Kidney epithelial cell (primary cell): ENCODE data around the gene POLN. TPM values are rescaled to one million over a fixed set of nuclear protein-coding genes. Genes with fewer than 3 reads are reported as not detected.
A peak's percentile ranks its signal among the peaks of the same experiment; 100 is the strongest.

ENCODE experiments used
- DNase-seq: peaks from one replicate; pipeline ENCODE4 v3.0.0-alpha.2; 2010; ENCODE audit warnings: low read depth
- H3K27me3 ChIP-seq: 2 replicates; pipeline ENCODE4 v1.6.0; 2011; ENCODE audit warnings: low read length; ENCODE audit not compliant: control insufficient read depth, insufficient read depth
- H3K36me3 ChIP-seq: 2 replicates; pipeline ENCODE4 v1.5.1; 2011; ENCODE audit warnings: low read length; ENCODE audit not compliant: control insufficient read depth, insufficient read depth
- H3K4me3 ChIP-seq: 2 replicates; pipeline ENCODE4 v1.5.1; 2011; ENCODE audit warnings: low read depth, mild to moderate bottlenecking, control low read depth, low read length
- total RNA-seq: library from RNA; depleted of rRNA; stranded (reverse); fragments of >200 nt; gene quantifications from 2 replicates; pipeline ENCODE4 v1.2.3, GENCODE V29; 2015
- TF ChIP-seq, protein P1 (sequence below): IDR thresholded peaks from 2 replicates; pipeline ENCODE4 v1.5.1; 2011; ENCODE audit warnings: mild to moderate bottlenecking, moderate library complexity, low read length, control low read depth, inconsistent platforms; ENCODE audit not compliant: insufficient read depth, poor library complexity, severe bottlenecking

POLN gene
- total RNA-seq, 1 donor from 2014 or later = 0.38 TPM

DNA sequence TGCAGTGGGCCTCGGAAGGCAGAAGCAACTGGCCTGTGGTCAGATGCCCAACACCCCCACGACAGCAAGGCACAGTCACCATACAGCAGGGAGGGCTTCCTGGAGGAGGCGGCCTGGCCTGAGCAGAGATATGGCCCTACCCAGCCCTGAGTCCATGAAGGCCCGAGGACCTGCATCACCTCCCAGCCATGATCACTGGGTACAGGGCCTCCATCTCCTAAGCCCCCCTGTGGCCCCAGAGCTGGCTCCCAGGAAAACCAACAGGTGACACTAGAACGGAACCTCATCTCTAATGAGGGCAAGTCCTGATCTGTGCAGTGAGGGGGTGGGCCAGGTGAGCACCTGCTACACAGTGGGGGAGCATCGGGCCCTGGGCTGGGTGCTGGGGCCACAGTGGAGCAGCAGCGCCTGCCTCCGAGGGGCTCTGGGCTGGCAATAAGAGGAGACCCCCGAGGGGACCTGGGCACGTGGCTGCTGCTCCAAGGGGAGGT lies 46.2 kb upstream of the POLN start:
- Histone ChIP-seq H3K4me3 (no peak overlapping the region), H3K27me3 (peaks cover 9% of the 10 kb centered on the region), H3K36me3 (no peaks in the 10 kb centered on the region)
- TF ChIP-seq, protein P1, sequence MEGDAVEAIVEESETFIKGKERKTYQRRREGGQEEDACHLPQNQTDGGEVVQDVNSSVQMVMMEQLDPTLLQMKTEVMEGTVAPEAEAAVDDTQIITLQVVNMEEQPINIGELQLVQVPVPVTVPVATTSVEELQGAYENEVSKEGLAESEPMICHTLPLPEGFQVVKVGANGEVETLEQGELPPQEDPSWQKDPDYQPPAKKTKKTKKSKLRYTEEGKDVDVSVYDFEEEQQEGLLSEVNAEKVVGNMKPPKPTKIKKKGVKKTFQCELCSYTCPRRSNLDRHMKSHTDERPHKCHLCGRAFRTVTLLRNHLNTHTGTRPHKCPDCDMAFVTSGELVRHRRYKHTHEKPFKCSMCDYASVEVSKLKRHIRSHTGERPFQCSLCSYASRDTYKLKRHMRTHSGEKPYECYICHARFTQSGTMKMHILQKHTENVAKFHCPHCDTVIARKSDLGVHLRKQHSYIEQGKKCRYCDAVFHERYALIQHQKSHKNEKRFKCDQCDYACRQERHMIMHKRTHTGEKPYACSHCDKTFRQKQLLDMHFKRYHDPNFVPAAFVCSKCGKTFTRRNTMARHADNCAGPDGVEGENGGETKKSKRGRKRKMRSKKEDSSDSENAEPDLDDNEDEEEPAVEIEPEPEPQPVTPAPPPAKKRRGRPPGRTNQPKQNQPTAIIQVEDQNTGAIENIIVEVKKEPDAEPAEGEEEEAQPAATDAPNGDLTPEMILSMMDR = no peak
- no peak for DNase-seq

DNA sequence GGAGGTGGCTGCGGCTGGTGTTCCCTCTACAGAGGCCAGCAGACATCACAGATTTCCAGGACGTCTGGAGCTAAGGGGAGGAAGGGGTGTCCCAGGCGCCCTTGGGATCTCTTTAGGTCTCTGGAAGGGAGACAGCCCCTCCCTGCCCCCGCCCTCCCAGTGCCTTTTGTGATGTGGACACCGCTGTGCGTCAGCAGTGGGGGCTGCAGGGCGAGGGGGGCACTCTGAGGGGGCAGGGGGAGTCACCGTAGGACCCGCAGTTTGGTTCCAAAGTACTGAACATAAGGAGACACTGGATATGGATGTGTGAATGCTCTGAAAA lies 45.6 kb upstream of the POLN start:
- no peaks in the 10 kb centered on the region for H3K36me3 ChIP-seq
- no peak for DNase-seq
- peaks cover 9% of the 10 kb centered on the region for H3K27me3 ChIP-seq
- TF ChIP-seq, protein P1 = no peak
- no peak overlapping the region for H3K4me3 ChIP-seq

DNA sequence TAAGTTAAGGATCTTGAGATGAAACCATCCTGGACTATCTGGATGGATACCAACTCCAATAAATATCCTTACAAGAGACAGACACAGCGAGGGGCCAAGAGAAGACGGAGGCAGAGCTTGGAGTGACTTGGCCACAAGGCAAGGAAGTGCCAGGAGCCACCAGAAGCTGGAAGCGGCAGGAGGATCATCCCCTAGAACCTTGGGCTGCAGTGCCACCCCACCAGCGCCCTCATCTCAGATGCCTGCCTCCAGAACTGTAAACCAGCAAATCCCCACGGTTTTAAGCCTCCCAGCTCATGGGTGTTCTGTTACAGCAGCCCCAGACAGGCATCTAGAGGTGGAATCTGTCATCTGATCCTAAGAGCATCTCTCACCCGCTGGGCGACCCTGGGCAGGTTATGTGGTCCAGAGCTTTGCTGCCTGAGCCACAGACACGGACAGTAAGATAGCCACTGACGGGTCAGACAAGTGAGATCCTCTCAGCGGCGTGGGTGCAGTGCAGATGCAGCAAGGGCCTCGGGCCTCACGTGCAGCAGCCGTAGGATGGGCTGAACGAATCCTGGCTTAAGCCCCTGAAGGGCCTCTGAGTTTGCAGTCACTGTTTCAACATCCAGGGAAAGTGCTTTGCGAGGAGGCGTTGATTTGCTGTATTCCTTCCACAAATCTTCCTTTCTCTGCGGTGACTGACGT lies 45.1 kb upstream of the POLN start:
- Histone ChIP-seq H3K36me3 (no peaks in the 10 kb centered on the region), H3K4me3 (no peak overlapping the region), H3K27me3 (peaks cover 8% of the 10 kb centered on the region)
- no peak for DNase-seq
- TF ChIP-seq, protein P1 = no peak

DNA sequence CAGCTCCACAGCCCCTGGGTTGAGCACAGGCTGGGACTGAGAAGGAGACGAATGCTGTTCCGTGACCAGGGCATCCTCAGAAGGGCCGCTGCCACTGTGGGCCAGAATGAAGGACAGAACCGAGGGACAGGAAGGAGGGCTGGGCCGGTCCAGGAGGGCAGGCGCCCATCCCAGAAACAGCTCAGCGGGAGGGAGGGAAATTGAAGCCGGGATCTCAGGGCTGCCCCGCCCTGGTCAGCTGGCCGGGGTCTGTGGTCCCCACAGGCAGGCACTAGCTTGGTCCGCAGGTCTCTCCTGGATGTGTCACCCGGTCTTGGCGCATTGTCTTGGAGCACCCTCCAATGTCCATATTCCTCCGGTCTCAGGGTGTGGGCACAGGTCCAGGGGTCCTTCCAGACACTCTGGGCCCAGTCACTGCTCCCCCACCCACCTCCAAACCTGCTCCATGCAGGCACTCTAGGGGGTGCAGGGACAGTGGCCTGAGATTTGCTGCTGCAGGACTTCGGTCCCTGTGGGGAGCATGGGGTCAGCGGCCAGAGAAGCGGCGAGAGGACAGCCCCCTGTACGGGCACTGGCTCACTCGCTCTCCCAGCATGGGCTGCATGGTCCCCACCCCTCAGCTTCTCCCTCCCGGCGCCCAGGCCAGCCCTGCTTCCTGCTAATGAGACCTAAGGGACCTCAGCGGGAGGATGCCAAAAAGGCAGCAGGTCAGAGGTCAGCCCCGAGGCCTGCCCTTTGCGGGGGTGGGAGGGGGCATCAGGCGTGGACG lies 43.9 kb upstream of the POLN start:
- no peaks in the 10 kb centered on the region for H3K36me3 ChIP-seq
- DNase-seq = no peak
- peaks cover 3% of the 10 kb centered on the region for H3K27me3 ChIP-seq
- H3K4me3 ChIP-seq = no peak overlapping the region
- TF ChIP-seq, protein P1 = no peak

DNA sequence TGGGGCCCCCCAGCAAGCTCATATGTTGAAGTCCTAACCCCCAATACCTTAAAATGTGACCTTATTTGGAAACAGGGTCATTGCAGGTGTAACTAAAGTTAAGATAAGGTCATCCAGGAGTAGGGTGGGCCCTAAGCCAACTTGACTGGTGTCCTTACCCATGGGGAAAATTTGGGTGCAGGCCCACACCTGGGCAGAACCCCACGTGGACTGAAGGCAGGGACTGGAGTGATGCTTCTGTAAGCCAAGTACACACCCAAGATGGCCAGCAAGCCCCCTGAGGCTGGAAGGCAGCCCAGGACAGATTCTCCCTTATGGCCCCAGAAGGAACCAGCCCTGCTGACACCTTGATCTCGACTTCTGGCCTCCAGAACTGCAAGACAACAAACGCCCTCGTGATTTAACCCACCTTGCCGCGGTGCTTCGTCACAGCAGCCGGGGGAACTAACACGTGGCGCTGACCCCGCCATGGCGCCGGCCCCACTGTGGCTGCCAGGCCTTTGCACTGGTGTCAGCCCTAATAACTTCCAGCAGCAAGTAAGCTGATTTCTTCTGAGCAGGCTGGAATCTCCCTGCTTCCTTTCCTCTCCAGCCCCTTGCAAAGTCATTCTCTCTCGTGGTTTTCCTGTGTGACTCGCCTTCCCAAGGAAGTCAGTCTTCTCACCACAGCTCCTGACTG lies 43.2 kb upstream of the POLN start:
- Histone ChIP-seq H3K4me3 (no peak overlapping the region), H3K27me3 (peaks cover 3% of the 10 kb centered on the region), H3K36me3 (no peaks in the 10 kb centered on the region)
- TF ChIP-seq, protein P1 = no peak
- peak; percentile 32 for DNase-seq
